Psoas muscle (tissue), 8 donors: ENCODE results near the gene RPRM. TPM values are rescaled to one million over a fixed set of nuclear protein-coding genes. Genes with fewer than 3 reads are reported as not detected.
"Not testable (repeated sequence)": the region's sequence is repeated elsewhere in the genome, so short reads cannot be mapped to it uniquely, and the experiment has no call there.

Experiments used
- ATAC-seq, 4 donors: fragments of 200-7000 bp; cut with Tn5 transposase; one replicate each; pipeline ENCODE4 v1.9.1; 2020; ENCODE audit warnings: moderate library complexity in 3 of 4, mild to moderate bottlenecking in 2 of 4
- DNase-seq, 2 donors: peaks; one replicate each; pipeline ENCODE4 v3.0.0-alpha.2; 2020
- H3K27ac ChIP-seq: fragments of 200-600 bp; one replicate; pipeline ENCODE4 v1.8.0; 2022
- H3K27me3 ChIP-seq, 3 donors: fragments of 200-600 bp in 1 of 3; one replicate each; pipeline versions ENCODE4 v1.6.1 to v1.8.0; 2013 to 2022; ENCODE audit warnings: low read length in 2 of 3, mild to moderate bottlenecking in 2 of 3, moderate library complexity in 1 of 3; ENCODE audit not compliant: insufficient read depth in 3 of 3
- H3K36me3 ChIP-seq, 2 donors: fragments of 200-600 bp in 1 of 2; one replicate each; pipeline versions ENCODE4 v1.6.1 to v1.8.0; 2013 to 2022; ENCODE audit warnings: low read depth in 1 of 2, mild to moderate bottlenecking in 1 of 2, moderate library complexity in 1 of 2; ENCODE audit not compliant: insufficient read depth in 1 of 2
- H3K4me1 ChIP-seq: fragments of 200-600 bp; one replicate; pipeline ENCODE4 v1.8.0; 2022
- H3K4me3 ChIP-seq: fragments of 200-600 bp; one replicate; pipeline ENCODE4 v1.8.0; 2022; ENCODE audit warnings: mild to moderate bottlenecking
- H3K9me3 ChIP-seq: fragments of 200-600 bp; one replicate; pipeline ENCODE4 v1.8.0; 2022
- CTCF ChIP-seq: fragments of 200-600 bp; IDR thresholded peaks from one replicate; pipeline ENCODE4 v1.8.0; 2022; ENCODE audit warnings: antibody characterized with exemption
- WGBS, 3 donors: extraction: QIAGEN DNeasy Blood & Tissue Kit; methylation state at CpG; one replicate each; pipeline versions ENCODE4 v1.1.6 to v1.1.7; 2013; 5-methylcytosine and 5-hydroxymethylcytosine counted together
- intact Hi-C, 2 donors: fragments of 100-400 bp; cut with DNase I; formaldehyde crosslinking; loops; one replicate each; pipeline versions ENCODE4 v1.11.0 to v1.14.2; 2022
- polyA plus RNA-seq, 3 donors: library from polyadenylated mRNA; stranded (reverse); fragments of 200-250 nt; gene quantifications; one replicate each; pipeline ENCODE4 v1.2.3, GENCODE V29; 2013
- total RNA-seq, 4 donors: library from RNA; stranded (reverse); fragmentation: NEBNext Ultra II Directional in 2 of 4; extraction: Animal tissue kit (Norgen Biotek cat#: 25700) in 2 of 4; gene quantifications; one replicate each; pipeline versions ENCODE4 v1.2.1 to v1.2.4, GENCODE V29; 2021 to 2023
- donor health status: healthy with polysubstance abuse.
- donor health status: DM: no; HTN: no; CAD: no; lungs with moderate emphysema.
- donor health status: Bipolar disorder and iron deficiency.
- donor health status: healthy.
- donor health status: DM: yes; HTN: yes; CAD: no.
- donor health status: DM: no; HTN: no; CAD: no.
- donor health status: DM: no; HTN: no; CAD: no.
- donor health status: DM: yes; HTN: yes; CAD: no.

The RPRM gene
- total and polyA plus RNA-seq, 7 donors, result not detected

GRCh38 chr2:153509133-153509532 lies 30.6 kb upstream of the RPRM start:
- H3K36me3 ChIP-seq, result no peaks in the 10 kb centered on the region
- no peak for TF ChIP-seq CTCF
- no peaks in the 10 kb centered on the region for H3K27me3 ChIP-seq
- no peak overlapping the region for H3K27ac ChIP-seq
- ATAC-seq, result no peak
- DNase-seq, result no peak
- H3K9me3 ChIP-seq, result no peaks in the 10 kb centered on the region
- WGBS, 3 donors, result 77 to 81% (median 78%) methylated on average over 15 of the region's 15 CpGs
- intact Hi-C loops, result no loop called here
- H3K4me3 ChIP-seq, result no peak overlapping the region
- H3K4me1 ChIP-seq, result no peaks in the 10 kb centered on the region

GRCh38 chr2:153506499-153506898 lies 27.9 kb upstream of the RPRM start:
- ATAC-seq, result not testable (repeated sequence)

GRCh38 chr2:153499439-153499838 lies 20.9 kb upstream of the RPRM start:
- Histone ChIP-seq H3K36me3 (no peaks in the 10 kb centered on the region), H3K4me1 (no peaks in the 10 kb centered on the region), H3K9me3 (no peaks in the 10 kb centered on the region), H3K27ac (no peak overlapping the region), H3K27me3 (no peaks in the 10 kb centered on the region), H3K4me3 (no peak overlapping the region)
- 83 to 88% (median 86%) methylated on average over 5 of the region's 5 CpGs for WGBS, 3 donors
- ATAC-seq (no peak), DNase-seq (no peak)
- intact Hi-C loops, result no loop called here
- no peak for TF ChIP-seq CTCF

More at GRCh38 chr2:153506499-153506898, 27.9 kb upstream of the RPRM start:
- H3K9me3 ChIP-seq, H3K27ac ChIP-seq, H3K27me3 ChIP-seq, H3K4me1 ChIP-seq, intact Hi-C loops, DNase-seq, H3K36me3 ChIP-seq, H3K4me3 ChIP-seq: not testable (repeated sequence)

- TF ChIP-seq CTCF, result no peak
- no peaks in the 10 kb centered on the region for H3K4me1 ChIP-seq
- H3K4me3 ChIP-seq, result no peak overlapping the region
- intact Hi-C loops, result no loop called here
- 64 to 74% (median 64%) methylated on average over 14 of the region's 14 CpGs for WGBS, 3 donors
- H3K27me3 ChIP-seq, result no peaks in the 10 kb centered on the region
- H3K36me3 ChIP-seq, result no peaks in the 10 kb centered on the region
- ATAC-seq (peak in 2 of 4 donors; percentile 51), DNase-seq (no peak)
- no peak overlapping the region for H3K27ac ChIP-seq
- no peaks in the 10 kb centered on the region for H3K9me3 ChIP-seq
These were observed 19.5 kb upstream of the RPRM start for GRCh38 chr2:153497938-153498629.

GRCh38 chr2:153495725-153496124 lies 17.2 kb upstream of the RPRM start:
- ATAC-seq, result no peak

More at GRCh38 chr2:153495725-153496124, 17.2 kb upstream of the RPRM start:
- intact Hi-C loops, result no loop called here
- DNase-seq, result no peak
- H3K4me1 ChIP-seq, result no peaks in the 10 kb centered on the region
- no peak for TF ChIP-seq CTCF
- H3K9me3 ChIP-seq, result no peaks in the 10 kb centered on the region
- H3K4me3 ChIP-seq, result no peak overlapping the region
- no peaks in the 10 kb centered on the region for H3K27me3 ChIP-seq
- H3K36me3 ChIP-seq, result no peaks in the 10 kb centered on the region
- WGBS, 3 donors, result 2 to 13% (median 3%) methylated on average over 1 of the region's 1 CpG
- no peak overlapping the region for H3K27ac ChIP-seq
